ENCODE data around the gene AGRN. TPM values are rescaled to one million over a fixed set of nuclear protein-coding genes. Genes with fewer than 3 reads are reported as not detected.
"Not testable (repeated sequence)": the region's sequence is repeated elsewhere in the genome, so short reads cannot be mapped to it uniquely, and the experiment has no call there.

The AGRN gene
- total RNA-seq, 1 donor = 30.0 TPM

DNA sequence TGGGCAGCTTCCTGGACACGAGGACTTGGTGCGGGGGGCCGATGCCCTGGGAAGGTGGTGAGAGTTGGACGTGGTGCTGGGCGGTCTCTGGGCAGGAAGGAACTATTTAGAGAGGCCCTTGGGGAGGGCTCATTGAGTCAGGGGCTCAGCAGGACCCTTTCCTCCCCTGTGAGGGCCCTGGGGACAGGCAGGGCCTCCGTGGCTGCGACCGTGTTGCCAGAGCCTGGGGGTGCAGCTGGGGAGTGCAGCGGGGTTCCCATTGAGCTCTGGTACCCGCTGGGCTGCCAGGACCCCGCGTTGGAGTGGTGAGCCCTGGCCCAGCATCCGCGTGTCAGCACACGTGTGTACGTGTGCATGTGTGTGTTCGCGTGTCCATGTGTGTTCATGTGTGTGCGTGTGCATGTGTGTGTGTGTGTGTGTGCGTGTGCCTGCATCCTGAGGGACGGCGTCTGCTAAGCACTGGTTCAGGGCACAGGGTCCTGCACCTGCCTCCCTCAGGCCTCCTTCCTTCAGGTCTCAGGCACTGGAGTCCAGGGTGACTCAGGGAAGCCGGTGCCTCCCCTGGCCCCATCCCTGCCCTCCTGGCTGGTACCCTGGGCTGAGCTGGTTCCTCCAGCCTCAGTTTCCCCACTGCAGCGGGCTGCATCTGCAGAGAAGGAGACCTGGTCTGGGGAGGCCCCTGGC lies 43.5 kb downstream of the AGRN start:
- Histone ChIP-seq H3K79me2 (ENCODE audit: insufficient read depth, low read length) (no peaks in the 10 kb centered on the region), H3K27me3 (ENCODE audit: insufficient read depth, low read length) (peaks cover 41% of the 10 kb centered on the region), H4K20me1 (ENCODE audit: insufficient read depth, low read length) (no peaks in the 10 kb centered on the region), H3K27ac (ENCODE audit: low read depth, low read length) (no peak overlapping the region), H2AFZ (ENCODE audit: low read length) (no peak overlapping the region), H3K9me3 (ENCODE audit: low read depth, low read length) (no peaks in the 10 kb centered on the region), H3K4me2 (ENCODE audit: insufficient read depth, low read length) (no peak overlapping the region), H3K4me1 (ENCODE audit: insufficient read depth, low read length) (peaks cover 10% of the 10 kb centered on the region), H3K4me3 (ENCODE audit: insufficient read depth, low read length) (no peak overlapping the region), H3K36me3 (ENCODE audit: insufficient read depth, low read length) (no peaks in the 10 kb centered on the region)
- no peak for TF ChIP-seq CTCF (IDR thresholded peaks at IDR 0.05; ENCODE audit: extremely low read depth, low read depth, low read length)
- no peak for DNase-seq (ENCODE audit: insufficient read length, low spot score, missing footprints)

- H3K4me1 ChIP-seq (ENCODE audit: insufficient read depth, low read length) = peaks cover 10% of the 10 kb centered on the region
- no peak overlapping the region for H3K4me3 ChIP-seq (ENCODE audit: insufficient read depth, low read length)
- H4K20me1 ChIP-seq (ENCODE audit: insufficient read depth, low read length) = no peaks in the 10 kb centered on the region
- H3K27ac ChIP-seq (ENCODE audit: low read depth, low read length) = no peak overlapping the region
- no peaks in the 10 kb centered on the region for H3K79me2 ChIP-seq (ENCODE audit: insufficient read depth, low read length)
- H3K9me3 ChIP-seq (ENCODE audit: low read depth, low read length) = no peaks in the 10 kb centered on the region
- peaks cover 35% of the 10 kb centered on the region for H3K27me3 ChIP-seq (ENCODE audit: insufficient read depth, low read length)
- DNase-seq (ENCODE audit: insufficient read length, low spot score, missing footprints) = peak; percentile 99
- no peak overlapping the region for H2AFZ ChIP-seq (ENCODE audit: low read length)
- peak; percentile 67 for TF ChIP-seq CTCF (IDR thresholded peaks at IDR 0.05; ENCODE audit: extremely low read depth, low read depth, low read length)
- H3K4me2 ChIP-seq (ENCODE audit: insufficient read depth, low read length) = peak overlapping the region; percentile 48
- H3K36me3 ChIP-seq (ENCODE audit: insufficient read depth, low read length) = no peaks in the 10 kb centered on the region
These were observed 44.3 kb downstream of the AGRN start for GRCh38 chr1:1063945-1064831.

DNA sequence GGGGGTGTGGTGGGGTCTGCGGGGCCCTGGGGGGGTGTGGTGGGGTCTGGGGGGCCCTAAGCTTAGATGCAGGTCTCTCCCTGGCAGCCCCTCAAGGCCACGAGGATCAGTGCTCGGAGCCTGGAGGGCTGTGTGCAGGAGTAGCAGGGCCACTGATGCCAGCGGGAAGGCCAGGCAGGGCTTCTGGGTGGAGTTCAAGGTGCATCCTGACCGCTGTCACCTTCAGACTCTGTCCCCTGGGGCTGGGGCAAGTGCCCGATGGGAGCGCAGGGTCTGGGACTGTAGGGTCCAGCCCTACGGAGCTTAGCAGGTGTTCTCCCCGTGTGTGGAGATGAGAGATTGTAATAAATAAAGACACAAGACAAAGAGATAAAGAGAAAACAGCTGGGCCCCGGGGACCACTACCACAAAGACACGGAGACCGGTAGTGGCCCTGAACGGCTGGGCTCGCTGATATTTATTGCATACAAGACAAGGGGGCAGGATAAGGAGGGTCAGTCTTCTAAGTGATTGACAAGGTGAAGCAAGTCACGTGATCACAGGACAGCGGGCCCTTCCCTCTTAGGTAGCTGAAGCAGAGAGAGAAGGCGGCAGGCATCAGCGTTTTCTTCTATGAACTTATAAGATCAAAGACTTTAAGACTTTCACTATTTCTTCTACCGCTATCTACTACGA lies 45.5 kb downstream of the AGRN start:
- Histone ChIP-seq H3K4me2 (ENCODE audit: insufficient read depth, low read length) (no peak overlapping the region), H2AFZ (ENCODE audit: low read length) (no peak overlapping the region), H3K4me1 (ENCODE audit: insufficient read depth, low read length) (peaks cover 10% of the 10 kb centered on the region), H3K36me3 (ENCODE audit: insufficient read depth, low read length) (no peaks in the 10 kb centered on the region), H4K20me1 (ENCODE audit: insufficient read depth, low read length) (no peaks in the 10 kb centered on the region), H3K79me2 (ENCODE audit: insufficient read depth, low read length) (no peaks in the 10 kb centered on the region), H3K27me3 (ENCODE audit: insufficient read depth, low read length) (peaks cover 34% of the 10 kb centered on the region), H3K9me3 (ENCODE audit: low read depth, low read length) (no peaks in the 10 kb centered on the region), H3K4me3 (ENCODE audit: insufficient read depth, low read length) (no peak overlapping the region), H3K27ac (ENCODE audit: low read depth, low read length) (no peak overlapping the region)
- no peak for DNase-seq (ENCODE audit: insufficient read length, low spot score, missing footprints)
- no peak for TF ChIP-seq CTCF (IDR thresholded peaks at IDR 0.05; ENCODE audit: extremely low read depth, low read depth, low read length)

DNA sequence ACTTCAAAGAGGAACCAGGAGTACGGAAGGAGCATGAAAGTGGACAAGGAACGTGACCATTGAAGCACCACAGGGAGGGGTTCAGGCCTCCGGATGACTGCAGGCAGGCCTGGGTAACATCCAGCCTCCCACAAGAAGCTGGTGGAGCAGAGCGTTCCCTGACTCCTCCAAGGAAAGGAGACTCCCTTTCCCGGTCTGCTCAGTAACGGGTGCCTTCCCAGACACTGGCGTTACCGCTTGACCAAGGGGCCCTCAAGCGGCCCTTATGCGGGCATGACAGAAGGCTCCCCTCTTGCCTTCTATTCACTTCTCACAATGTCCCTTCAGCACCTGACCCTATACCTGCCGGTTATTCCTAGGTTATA lies 46.0 kb downstream of the AGRN start:
- DNase-seq (ENCODE audit: insufficient read length, low spot score, missing footprints); H4K20me1 ChIP-seq (ENCODE audit: insufficient read depth, low read length); H3K4me2 ChIP-seq (ENCODE audit: insufficient read depth, low read length); H2AFZ ChIP-seq (ENCODE audit: low read length); H3K4me3 ChIP-seq (ENCODE audit: insufficient read depth, low read length); H3K79me2 ChIP-seq (ENCODE audit: insufficient read depth, low read length); H3K36me3 ChIP-seq (ENCODE audit: insufficient read depth, low read length); H3K9me3 ChIP-seq (ENCODE audit: low read depth, low read length); H3K27ac ChIP-seq (ENCODE audit: low read depth, low read length); H3K4me1 ChIP-seq (ENCODE audit: insufficient read depth, low read length): not testable (repeated sequence)
- peaks cover 29% of the 10 kb centered on the region for H3K27me3 ChIP-seq (ENCODE audit: insufficient read depth, low read length)

All from osteoblast (primary cell).